ENCODE measurements around the gene MLLT6.

Gene MLLT6

DNA sequence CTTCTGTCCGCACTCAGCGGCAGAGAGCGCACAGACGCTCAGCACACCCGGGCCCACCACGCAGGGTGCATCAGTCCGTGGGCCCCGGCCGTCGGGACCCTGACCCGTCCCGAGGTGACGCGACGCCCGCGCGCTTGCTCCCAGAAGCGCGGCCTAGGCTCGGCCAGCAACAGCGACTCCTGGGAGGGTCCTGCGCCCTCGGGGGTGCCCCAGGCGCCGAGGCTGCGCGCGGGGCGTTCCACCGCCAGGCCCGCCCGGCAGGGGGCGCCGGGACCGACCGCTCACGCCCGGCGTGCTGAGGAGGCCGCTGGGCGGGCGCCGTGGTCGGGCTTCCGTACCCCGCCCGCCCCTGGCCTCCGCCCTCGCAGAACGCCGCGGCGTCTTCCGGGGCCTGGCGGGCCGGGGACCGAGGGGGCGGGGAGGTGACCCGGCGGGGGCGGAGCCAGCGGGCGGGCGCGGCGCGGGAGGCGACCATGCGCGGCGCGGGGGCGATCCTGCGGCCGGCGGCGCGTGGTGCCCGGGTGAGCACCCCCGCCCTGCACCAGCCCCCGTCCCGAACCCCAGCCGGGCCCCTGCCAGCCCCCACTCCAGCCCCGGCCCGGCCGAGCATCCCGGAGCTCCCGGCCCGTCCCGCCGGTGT is 24.9 kb downstream of the MLLT6 start, which contains the start of gene CISD3:
TSS of gene CISD3 (plus strand) at position 456 of the 640 bp plus-strand sequence. CDS start at position 474, 18 bp downstream.
- peak; percentile 91 for DNase-seq

DNA sequence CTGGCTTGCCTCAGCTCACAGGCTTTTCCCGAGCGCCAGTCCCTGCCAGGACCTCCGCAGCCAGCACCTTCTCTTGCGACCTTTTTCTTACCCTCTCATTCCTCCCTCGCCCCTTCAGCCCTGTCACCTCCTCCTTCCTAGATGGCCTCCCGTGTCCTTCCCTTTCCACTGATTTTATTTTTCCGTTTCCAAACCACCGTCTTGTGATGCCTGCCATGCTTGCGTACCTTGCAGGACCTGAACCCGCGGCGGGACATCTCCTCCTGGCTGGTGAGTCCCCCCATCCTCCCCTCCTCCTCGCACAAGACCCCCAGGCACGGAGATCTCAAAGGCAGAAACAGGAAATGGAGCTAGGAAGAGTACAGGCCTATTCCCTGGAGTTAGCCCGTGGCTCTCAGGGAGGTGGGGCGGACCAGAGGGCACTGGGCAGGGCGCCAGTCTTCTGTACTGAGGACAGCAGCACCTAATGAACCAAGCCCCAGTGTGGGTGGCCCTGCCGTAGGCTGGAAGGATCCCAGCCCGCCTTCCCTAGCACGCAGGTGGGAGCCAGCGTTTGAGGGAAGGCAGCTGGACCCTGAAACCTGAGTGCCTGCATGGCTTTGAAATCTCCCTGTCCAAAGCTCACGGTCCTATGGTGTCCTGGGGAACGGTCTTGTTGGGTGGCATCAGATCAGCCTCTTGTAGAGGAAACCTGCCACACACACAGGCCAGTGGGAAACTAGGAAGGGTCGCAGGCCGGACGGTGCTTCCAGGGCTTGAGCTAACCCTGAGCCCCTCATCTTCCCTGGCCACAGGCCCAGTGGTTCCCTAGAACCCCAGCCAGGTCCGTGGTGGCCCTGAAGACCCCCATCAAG is 25.7 kb downstream of the MLLT6 start:
- peak; percentile 71 for DNase-seq

DNA sequence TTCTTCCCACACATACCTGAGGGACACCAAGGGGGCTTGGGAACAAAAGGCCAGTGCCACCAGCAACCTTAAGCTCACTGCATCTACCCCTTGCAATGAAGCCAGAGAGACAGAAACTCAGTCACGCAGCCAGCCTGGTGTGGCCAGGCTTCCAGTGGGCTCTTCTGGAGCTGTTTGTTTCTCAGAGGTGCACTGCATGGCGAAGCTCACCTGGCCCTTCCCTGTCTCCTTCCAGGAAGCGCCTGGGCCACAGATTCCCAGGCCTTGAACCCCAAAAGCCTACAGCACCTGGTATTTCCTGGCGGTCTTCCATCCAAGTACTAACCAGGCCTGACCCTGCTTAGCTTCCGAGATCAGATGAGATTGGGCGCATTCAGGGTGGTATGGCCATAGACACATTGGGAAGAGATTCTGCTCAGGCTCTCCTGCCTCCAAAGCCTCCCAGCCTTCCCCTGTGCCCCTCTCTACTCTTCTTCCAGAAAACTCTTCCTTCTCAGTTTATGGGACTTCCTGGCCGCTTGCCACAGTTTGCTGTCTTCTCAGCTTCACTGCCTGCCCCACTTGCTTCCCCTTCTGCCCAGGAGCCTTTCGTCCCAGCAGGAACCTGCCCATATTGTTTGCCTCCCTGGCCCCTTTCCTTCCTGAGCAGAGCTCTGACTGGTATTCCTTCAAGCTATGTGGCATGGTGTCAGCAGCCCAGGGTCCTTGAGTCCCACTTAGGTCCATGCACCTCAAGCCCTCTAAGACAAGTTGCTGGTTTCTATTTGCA is 26.6 kb downstream of the MLLT6 start:
- no peak for DNase-seq

DNA sequence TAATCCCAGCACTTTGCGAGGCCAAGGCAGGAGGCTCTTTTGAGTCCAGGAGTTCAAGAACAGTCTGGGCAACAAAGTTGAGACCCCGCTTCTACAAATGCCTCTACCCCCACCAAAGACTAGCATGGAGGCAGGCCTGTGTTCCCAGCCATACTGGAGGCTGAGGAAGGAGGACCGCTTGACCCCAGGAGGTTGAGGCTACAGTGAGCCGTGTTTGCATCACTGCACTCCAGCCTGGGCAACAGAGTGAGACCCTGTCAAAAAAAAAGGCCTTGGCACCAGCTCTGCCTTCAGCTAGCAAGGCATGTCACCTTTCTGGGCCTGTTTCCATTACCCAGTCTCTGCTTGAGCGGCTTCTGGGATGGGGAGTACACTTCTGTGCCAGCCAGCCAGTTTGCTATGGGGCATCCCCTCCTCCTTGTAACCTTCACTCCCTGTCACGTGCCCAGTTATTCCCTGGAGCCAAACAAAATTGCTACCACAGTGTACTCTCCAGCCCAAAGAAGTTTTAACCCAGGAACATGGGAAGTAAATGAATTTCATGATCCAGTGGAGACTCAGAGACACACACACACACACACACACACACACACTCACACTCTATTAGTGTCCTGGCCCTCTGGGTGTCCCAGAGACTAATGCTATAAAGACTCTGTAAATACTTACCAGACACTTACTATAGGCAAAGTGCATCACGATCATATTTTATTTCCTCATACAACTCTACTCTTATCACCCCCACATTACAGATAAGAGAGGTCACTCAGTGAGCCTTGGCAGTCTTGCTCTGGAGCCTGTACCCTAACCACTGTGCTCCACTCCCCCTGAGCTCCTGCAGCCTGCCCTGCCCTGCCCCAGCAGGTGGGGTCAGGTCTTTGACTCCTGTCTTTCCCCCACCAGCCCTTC is 27.6 kb downstream of the MLLT6 start:
- peak; percentile 26 for DNase-seq

DNA sequence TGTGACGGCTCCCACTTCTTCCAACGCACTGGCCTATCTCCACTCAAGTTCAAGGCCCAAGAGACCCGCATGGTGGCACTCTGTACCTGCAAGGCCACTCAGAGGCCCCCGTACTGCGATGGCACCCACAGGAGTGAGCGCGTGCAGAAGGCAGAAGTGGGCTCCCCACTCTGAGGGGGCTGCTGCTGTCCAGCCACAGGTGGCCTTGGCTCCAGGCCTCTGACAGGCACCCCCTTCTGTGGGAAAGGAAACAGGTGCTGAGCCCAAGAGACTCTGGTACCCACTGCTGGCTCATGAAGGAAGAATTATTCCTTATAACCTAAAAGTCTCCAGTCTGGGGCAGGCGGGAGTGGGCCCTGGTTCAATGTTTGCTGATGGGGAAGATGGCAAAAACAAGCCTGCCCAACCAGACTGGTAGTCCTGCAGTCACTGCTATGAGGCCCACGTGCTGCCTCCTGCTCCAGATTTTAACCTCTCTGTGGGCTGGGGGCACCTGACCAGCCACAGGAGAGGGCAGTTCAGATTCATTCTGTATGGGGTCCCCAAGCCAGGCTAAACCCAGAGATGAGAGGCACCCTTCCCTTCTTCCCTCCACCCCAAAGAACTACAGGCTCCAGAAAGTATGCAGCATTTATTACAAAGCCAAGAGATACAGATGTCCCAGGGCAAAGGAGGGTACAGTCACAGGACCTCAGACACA is 28.4 kb downstream of the MLLT6 start:
- DNase-seq = no peak

DNA sequence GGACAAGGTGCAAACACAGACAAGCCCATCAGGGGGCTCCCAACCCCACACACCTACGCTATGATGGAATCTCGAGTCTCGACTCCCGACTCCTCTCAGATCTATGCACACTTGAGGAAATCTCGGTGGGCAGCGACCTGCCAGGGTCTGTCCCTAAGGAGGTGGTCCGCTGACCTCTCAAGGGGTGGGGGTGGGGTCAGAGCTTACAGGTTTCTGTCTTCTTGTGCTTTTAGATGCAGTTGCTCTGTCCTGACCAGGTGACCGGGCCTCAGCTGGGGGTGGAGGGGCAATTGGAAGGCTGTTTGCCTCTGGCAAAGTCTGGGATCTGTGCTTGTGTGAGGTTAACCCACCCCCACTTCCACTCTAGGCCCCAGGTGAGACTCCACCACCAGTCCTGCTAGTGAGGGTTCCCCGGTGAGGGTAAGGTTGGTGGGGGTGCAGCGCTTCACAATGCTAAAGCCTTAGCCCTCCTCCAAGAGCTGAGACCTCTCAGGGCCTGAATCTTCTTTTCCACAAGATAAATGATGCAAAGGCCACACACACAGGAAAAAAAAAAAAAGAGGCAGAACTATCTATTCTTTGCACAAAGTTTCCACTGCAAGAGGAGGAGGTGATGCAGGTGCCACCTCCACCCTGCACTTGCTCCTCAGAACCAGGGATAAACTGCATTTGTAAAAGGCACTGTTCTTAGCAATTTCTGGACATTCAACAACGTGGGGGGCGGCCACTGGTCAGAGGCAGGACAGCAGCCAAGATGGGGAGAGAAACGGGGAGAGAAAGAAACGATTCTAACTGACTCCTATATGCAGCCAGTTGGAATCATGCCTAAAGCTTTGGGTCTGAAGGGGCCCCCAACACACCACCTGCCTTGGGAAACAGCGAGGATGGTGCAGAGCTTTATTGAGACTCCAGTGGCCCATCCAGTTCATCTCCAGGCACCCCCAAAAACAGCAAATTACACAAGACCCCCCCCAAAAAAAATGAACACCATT is 29.2 kb downstream of the MLLT6 start:
- DNase-seq = peak; percentile 6

DNA sequence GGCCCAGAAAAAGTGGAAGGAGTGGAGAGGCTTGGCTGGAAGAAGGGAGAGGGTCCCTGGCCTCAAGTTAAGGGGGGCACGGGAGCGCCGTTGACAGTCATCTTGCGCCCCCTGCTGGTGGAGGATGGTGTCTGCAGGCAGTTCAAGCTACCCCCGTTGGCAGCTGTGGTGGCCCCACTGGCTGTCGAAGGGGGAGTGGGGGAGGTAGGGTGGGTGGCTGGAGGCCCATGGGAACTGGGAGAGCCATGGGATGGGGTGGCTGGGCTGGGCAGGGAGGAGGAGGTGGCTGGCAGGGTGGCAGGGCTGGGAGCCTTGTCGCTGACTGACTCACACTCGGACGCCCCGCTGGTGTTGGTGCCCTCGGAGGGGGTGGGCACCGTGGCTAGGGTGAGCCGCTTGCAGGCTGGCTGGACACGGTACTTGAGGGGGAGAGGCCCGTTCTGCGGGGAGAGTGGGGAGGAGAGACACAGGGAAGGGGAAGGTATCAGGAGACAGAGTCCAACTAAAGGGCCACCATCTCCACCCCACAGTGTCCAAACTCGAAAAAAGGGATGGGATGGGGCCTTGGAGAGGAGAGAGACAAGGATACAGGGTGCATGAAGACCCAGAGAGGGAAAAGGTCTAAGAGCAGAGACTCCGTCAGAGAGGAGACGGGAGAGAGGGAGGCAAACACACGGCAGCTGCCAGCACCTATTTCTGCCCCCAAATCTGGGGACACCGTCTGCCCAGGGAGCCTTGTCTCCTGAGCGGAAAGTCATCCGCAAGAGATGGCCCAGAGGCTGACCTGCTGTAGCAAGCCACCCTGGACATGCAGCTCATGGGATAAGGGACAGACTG is 30.3 kb downstream of the MLLT6 start:
- peak; percentile 57 for DNase-seq

DNA sequence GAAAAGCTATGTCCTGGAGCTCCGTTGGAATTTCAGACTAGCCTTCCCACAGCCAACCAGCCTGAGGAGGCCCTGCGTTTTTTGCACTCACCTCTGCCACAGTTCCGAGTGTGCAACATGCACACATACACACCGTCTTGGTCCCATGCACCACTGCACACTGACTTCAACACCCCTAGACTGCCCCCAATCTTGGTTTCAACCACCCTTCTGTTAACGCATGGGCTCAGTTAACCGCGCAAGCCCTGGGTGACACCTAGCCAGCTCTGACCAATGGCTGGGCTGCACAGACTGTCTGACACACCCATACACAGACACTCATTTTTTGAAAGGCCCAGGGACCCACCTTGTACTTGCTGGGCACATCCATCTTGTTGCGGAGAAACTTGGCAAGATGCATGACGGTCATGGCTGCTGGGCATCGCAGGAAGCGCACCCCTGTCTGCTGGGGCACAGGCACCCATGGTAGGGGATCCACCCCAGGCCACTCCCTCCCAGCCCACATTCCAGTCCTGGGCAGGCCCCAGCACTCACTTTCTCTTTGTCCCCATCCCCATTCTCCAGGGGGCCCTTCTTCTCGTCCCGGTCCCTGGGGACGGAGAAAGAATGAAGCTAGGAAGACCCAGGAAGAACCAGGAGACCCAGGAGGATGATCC is 33.1 kb downstream of the MLLT6 start:
- no peak for DNase-seq

DNA sequence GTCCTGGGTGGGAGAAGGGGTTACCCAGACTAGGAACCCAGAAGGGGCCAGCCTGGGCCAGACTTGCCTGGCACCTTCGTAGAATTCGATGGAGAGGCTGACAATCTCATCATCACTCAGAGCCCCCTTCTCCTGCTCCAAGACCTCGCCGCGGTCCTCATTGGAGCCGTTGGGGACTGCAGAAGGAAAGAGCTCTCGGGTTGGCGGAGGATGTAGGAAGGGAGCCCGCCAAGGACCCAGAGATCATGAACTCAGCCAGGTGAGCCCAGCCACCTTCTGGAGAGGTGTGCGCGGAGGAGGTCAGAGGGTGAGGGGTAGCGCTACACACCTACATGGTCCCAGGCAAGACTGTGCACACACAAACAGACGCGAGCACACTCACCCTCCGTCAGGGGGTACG is 33.6 kb downstream of the MLLT6 start:
- no peak for DNase-seq

DNA sequence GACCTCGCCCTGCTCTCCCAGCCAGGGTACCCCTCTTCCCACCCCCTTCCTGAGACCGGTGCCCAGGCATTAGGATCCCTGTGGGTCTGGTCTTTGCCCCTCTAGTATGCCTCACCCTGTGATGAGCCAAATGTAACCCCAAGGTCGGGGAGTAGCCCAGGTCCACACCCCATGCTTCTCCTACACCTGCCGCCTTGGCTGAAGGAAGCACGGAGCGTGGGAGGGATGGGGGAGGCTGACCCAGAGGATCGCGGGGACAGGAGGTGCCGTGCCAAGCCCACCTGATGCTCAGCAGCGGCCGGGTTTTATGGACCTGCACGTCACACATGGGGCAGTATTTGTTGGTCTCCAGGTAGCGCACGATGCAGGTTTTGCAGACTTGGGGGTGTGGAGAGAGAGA is 34.2 kb downstream of the MLLT6 start:
- no peak for DNase-seq

DNA sequence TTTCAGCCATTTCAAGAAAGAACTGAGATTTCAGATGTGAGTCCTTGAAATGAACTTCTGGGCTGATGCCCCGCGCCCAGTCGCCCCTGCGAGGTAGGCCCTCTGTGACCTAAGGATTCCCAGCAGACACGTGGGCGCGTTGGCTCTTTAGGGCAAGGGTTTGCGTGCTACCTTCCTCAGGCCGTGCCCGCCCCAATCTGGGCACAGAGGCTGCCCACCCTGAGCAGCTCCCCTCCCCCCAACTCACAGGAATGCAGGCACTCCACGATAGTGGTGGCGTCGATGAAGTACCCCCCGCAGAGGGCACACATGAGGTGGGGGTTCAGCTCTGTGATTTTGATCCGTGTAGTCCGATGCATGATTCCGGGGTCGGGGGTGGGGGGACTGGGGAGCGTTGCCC is 35.0 kb downstream of the MLLT6 start:
- DNase-seq = no peak

DNA sequence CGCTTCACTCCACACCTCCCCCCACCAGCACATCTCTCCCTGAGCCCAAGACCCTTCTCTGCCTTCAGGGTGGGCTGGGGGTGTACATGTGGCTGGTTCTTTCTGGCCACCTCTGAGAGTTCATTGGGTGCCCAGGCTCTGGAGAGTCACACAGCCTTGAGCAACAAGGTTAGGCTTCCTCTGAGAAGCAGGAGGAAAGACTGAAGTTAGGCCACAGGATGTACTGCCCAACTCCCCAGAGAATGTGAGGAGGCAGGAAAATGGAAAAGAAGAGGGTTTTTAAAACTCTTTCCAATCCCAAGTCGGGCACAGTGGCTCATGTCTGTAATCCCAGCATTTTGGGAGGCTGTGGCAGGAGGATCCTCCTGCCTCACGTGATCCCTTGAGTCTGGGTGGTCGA is 35.7 kb downstream of the MLLT6 start:
- DNase-seq = no peak

DNA sequence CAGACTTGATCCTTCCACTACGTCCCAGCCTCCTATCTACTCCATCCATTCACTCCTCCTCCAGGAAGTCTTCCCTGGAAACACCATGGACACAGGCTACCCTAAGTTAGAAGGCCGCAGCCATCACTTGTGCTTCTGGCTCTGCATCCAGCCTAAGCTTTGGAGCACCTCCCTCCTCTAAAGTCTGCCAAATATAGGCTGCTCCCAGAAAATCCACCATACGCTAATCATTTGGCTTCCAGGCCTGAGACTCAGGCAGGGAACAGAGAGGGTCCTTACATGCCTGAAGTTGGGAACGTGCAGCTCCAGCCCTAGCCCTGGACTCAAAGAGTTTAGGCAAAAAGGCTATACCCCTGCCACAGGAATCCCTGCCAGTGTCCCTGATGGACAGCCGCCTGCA is 36.4 kb downstream of the MLLT6 start:
- DNase-seq = no peak

DNA sequence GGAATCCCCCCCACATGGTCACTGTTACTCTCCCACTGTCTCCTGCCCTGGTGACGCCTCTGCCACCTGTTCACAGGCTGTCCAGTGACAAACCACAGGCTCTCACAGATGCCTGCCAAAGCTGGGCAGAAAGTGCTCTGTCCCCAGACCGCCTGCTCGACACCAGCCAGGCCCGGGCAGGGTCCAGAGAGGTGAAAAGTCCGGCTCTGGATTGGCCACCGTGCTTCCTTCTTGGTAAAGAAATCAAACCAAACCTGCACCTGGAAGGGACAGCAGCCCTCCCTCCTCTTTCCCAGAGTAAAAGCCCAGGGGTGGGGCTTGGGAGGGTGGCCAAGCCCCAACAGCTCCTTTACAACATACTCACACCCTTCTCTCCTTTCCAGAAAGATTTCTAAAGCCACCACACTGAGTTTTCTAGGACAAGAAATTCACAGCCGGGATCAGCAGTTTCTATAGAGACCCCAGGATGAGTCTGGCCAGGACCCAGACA is 36.9 kb downstream of the MLLT6 start:
- no peak for DNase-seq

DNA sequence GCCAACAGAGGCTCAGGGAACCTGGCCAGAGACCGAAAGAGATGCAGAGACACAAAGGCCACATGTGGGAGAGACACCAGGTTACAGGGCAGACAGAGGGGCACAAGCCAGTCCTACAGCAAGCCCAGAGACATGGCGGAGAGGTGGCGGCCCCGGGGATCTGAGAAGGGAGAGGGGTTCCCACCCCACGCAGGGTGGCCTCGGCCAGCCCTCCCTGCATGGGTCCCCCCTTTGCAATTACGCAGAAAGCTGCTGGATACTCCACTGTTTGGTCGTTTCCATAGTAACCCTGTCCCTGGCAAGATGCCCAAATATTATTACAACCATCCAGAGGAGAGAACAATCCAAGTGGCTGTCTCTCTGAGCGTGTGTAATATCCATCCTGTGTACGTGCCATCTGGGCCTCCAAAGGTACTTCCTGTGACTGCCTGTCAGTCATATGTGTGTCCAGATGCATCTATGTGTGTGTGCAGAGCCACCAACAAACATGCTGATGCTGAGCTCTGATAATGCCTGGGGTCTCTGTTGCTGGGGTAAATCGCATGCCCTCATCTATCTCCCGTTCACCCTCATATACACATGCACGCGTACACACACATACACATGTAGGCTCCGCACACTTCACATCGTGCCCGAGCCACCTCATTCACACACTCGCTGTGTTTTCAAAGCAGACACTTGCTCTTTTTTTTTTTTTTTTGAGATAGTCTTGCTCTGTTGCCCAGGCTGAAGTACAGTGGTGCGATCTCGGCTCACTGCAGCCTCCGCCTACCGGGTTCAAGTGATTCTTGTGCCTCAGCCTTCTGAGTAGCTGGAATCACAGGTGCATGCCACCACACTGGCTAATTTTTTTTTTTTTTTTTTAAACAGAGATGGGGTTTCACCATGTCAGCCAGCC is 37.6 kb downstream of the MLLT6 start:
- DNase-seq = peak; percentile 13

DNA sequence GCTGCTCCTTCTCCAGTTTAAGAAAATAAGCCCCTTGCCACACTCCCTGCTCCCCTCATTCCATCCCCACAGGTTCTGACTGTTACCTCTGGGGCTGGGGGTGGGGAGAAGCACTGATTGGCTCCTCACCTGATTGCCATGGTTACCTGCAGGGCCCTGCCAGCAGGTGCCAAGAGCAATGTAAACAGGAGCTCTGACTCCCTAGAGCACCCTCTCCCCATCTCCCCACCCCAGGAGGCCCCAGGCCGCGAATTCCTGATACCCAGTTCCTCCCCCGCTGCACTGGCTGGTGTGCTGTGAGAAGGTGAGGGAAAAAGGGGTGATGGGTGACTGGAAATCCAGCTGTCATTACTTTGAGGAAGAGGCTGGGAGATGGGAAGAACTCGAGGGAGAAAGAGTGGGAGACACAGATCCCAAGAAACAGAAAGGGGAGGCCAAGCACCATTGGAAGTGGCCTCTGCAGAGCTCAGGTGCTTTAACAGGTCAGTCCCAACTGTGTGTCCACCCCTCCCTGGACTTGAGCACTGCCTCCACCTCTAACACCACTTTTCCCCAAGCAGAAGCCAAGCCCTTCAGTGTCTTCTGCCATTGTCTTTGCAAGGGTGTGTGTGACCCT is 38.6 kb downstream of the MLLT6 start:
- no peak for DNase-seq

DNA sequence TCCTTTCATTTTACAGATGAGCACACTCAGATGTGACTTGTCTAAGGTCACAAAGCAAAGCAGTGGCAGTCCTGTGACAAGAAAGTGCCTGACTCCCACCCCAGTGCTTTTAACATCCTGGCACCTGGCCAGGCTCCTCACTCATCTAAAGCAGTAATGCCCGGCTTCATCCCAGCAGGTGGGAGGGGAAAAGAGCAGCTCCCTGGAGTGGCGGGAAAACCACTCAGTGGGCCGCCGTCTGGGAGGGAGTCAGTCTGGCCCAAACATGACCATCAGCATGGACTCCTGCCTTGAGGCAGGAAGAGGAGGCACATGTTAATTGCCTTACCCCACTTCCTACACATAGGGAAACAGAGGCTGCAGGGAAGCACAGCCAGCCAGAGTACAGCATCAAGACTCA is 40.5 kb downstream of the MLLT6 start:
- no peak for DNase-seq

Measured in OCI-M1 (cell line).